Measurements from ENCODE around the gene TRIM44.

Gene TRIM44

GRCh38 chr11:35794333-35794732 is 131.8 kb downstream of the TRIM44 start:
- Histone ChIP-seq H3F3A (ENCODE audit: insufficient read depth) (no peaks in the 10 kb centered on the region), H3K27me3 (ENCODE audit: low read length) (no peaks in the 10 kb centered on the region), H4K20me1 (ENCODE audit: low read depth, low read length) (no peaks in the 10 kb centered on the region), H2AFZ (ENCODE audit: low read depth, low read length, severe bottlenecking) (no peak overlapping the region), H3K4me2 (ENCODE audit: low read depth, low read length, poor library complexity, severe bottlenecking) (no peak overlapping the region), H3K27ac (ENCODE audit: low read depth, low read length) (no peak overlapping the region), H3K79me2 (ENCODE audit: insufficient read depth, low read length) (no peaks in the 10 kb centered on the region), H3K36me3 (ENCODE audit: low read length) (no peaks in the 10 kb centered on the region), H3K9ac (ENCODE audit: low read length) (no peak overlapping the region), H3K4me3 (ENCODE audit: insufficient read depth, low read length, poor library complexity, severe bottlenecking) (no peak overlapping the region), H3K9me3 (ENCODE audit: insufficient read depth, low read length) (no peaks in the 10 kb centered on the region), H3K9me2 (replicated peaks; ENCODE audit: insufficient read depth, low read length) (no peaks in the 10 kb centered on the region)
- no peak for TF ChIP-seq CTCF (IDR thresholded peaks at IDR 0.05; ENCODE audit: insufficient read depth, low read length, poor library complexity, severe bottlenecking)
- no peak for TF ChIP-seq EZH2phosphoT487 (conservative IDR thresholded peaks at IDR 0.05; ENCODE audit: low read length)

- Histone ChIP-seq H3K9ac (ENCODE audit: low read length) (no peak overlapping the region), H3K9me2 (replicated peaks; ENCODE audit: insufficient read depth, low read length) (no peaks in the 10 kb centered on the region), H3K79me2 (ENCODE audit: insufficient read depth, low read length) (no peaks in the 10 kb centered on the region), H3F3A (ENCODE audit: insufficient read depth) (no peaks in the 10 kb centered on the region), H3K27ac (ENCODE audit: low read depth, low read length) (no peak overlapping the region), H3K36me3 (ENCODE audit: low read length) (no peaks in the 10 kb centered on the region), H3K9me3 (ENCODE audit: insufficient read depth, low read length) (no peaks in the 10 kb centered on the region), H3K27me3 (ENCODE audit: low read length) (no peaks in the 10 kb centered on the region), H2AFZ (ENCODE audit: low read depth, low read length, severe bottlenecking) (no peak overlapping the region), H4K20me1 (ENCODE audit: low read depth, low read length) (no peaks in the 10 kb centered on the region), H3K4me2 (ENCODE audit: low read depth, low read length, poor library complexity, severe bottlenecking) (no peak overlapping the region), H3K4me3 (ENCODE audit: insufficient read depth, low read length, poor library complexity, severe bottlenecking) (no peak overlapping the region)
- no peak for TF ChIP-seq CTCF (IDR thresholded peaks at IDR 0.05; ENCODE audit: insufficient read depth, low read length, poor library complexity, severe bottlenecking)
- TF ChIP-seq EZH2phosphoT487 (conservative IDR thresholded peaks at IDR 0.05; ENCODE audit: low read length): no peak
Measured at GRCh38 chr11:35794850-35795249, 132.3 kb downstream of the TRIM44 start.

GRCh38 chr11:35796562-35796961 is 134.0 kb downstream of the TRIM44 start:
- Histone ChIP-seq H3K9me3 (ENCODE audit: insufficient read depth, low read length) (no peaks in the 10 kb centered on the region), H3K9me2 (replicated peaks; ENCODE audit: insufficient read depth, low read length) (no peaks in the 10 kb centered on the region), H4K20me1 (ENCODE audit: low read depth, low read length) (no peaks in the 10 kb centered on the region), H3K27ac (ENCODE audit: low read depth, low read length) (no peak overlapping the region), H3K36me3 (ENCODE audit: low read length) (no peaks in the 10 kb centered on the region), H3K4me3 (ENCODE audit: insufficient read depth, low read length, poor library complexity, severe bottlenecking) (no peak overlapping the region), H3K4me2 (ENCODE audit: low read depth, low read length, poor library complexity, severe bottlenecking) (no peak overlapping the region), H3K27me3 (ENCODE audit: low read length) (no peaks in the 10 kb centered on the region), H3F3A (ENCODE audit: insufficient read depth) (no peaks in the 10 kb centered on the region), H3K79me2 (ENCODE audit: insufficient read depth, low read length) (no peaks in the 10 kb centered on the region), H2AFZ (ENCODE audit: low read depth, low read length, severe bottlenecking) (no peak overlapping the region), H3K9ac (ENCODE audit: low read length) (no peak overlapping the region)
- TF ChIP-seq CTCF (IDR thresholded peaks at IDR 0.05; ENCODE audit: insufficient read depth, low read length, poor library complexity, severe bottlenecking): no peak
- no peak for TF ChIP-seq EZH2phosphoT487 (conservative IDR thresholded peaks at IDR 0.05; ENCODE audit: low read length)

Data from SU-DHL-6 (cell line).